Fibroblast of gingiva (primary cell): ENCODE measurements around the gene SAMD15.
"Not testable (repeated sequence)": the region's sequence is repeated elsewhere in the genome, so short reads cannot be mapped to it uniquely, and the experiment has no call there.

Experiments used
- DNase-seq: peaks from one replicate; pipeline ENCODE4 v3.0.0-alpha.2; 2011; ENCODE audit warnings: low read depth

The SAMD15 gene

DNA sequence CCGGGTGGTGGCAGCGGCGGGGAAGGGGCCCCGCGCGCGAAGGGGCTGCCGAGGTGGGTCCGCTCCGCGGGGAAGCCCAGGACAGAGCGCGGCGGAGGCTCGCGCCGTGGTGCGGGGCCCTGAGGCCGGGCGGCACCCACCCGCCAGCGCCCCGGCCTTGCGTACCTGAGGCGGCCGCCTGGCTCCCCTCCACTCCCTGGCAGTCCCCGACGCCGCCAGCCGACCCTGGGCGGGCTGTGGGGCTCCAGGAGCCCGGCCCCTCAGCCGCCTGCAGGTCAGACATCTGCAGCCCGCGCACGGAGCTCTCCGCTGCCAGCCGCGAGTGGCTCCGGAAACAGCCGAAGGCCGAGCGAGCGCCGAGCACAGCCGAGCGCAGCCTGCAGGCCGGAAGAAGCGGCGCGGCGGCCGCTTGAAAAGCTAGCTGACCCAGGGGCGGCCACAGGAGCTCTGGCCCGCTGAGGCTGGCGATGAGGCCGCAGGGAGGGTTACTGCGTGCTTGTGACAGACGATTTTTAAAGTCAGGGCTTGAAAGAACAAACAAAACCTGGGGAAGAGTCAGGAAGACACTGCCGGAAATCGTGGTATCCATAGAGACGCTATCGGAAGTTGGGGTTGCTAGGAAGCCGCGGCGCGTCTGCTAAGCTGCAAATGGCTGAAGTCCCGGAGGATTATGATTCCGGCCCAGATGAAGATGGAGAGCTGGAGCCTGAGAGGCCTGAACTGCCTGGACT, at the start of gene SAMD15, which contains the start of gene TMED8:
TSS of gene SAMD15 (plus strand) at position 609 of the 731 bp plus-strand sequence. CDS start at position 649, 40 bp downstream.
TSS of gene TMED8 (minus strand) at position 324 of the 731 bp plus-strand sequence. CDS start at position 283, 41 bp downstream.
- DNase-seq = peak; percentile 82

DNA sequence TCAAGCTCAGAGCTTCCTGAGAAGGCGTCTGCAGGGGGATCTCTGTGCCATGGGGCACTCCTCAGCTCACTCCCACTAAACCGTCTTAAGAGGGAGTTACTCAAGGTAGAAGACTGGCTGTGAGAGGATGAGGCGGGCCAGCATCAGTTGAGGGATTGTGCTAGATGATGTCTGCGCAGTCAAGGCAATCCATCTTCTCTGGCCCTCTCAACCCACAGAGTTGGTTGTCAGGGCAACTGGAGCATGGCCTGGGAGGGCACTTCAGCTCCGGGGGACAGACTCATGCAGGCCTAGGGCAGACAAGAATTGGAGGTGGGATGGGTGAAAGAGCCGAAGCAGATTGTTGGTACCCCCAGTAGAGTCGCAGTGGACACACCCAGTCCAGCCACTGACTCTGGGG, 47.3 kb upstream of the SAMD15 start:
- no peak for DNase-seq

DNA sequence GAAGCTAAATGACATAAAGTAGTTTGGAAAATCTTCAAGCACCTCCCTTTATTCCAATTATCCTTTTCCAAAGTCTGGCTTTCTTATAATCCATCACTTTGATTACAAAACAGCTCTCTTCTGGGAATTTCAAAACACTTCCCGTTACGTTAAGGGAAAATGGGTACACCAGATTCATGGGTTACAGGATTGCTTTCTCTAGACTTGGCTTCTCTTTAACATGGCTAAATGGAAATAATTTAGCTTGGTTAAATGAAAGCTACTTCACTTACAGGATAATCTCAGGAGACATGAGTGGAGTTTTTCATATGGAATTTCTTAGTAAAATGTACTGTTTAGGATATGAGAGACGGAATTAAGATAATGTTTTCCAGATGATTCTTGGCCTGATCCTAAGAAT, 41.6 kb upstream of the SAMD15 start:
- DNase-seq = no peak

DNA sequence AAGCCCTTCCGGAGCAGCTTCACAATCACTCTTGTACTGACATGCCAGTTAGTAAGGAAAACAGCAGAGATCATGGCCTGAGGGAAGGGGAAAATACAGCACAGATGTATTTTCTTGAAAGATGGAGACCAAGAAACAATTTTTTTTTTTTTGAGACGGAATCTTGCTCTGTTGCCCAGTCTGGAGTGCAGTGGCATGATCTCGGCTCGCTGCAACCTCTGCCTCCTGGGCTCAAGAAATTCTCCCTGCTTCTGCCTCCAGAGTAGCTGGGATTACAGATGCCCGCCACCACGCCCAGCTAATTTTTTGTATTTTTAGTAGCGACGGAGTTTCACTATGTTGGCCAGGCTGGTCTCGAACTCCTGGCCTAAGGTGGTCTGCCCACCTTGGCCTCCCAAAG, 39.9 kb upstream of the SAMD15 start:
- DNase-seq = not testable (repeated sequence)

DNA sequence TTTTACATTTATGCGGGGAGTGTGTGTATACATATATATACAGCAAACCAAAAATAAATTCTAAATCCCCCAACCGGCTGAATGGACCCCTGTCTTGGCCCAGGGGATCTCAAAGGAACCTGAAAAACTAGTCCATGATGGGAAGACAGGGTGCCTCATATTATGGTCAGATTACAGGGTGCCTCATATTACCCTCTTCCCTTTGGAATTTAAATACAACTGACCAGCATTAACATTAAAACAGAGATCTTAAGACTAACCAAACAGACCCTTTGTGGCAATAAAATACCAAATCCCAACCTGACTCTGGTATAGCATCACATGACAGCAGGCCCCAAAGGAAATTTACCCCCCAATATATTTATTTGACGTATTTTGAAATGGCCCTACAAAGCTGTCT, 39.3 kb upstream of the SAMD15 start:
- DNase-seq = no peak

DNA sequence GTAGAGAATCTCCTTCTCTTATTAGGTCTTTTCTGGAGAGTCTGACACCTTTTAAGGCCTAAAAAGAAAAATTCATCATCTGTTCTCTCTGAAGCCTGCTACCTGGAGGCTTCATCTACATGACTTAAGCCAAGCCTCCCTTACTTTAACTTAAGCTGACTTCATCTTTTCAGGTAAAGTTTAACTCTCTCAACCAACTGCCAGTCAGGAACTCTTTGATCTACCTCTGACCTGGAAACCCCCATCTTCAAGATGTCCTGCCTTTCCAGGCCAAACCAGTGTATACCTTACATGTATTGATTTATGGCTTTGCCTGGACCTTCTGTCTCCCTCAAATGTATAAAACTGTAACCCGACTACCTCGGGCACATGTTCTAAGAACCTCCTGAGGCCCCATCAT, 38.9 kb upstream of the SAMD15 start:
- DNase-seq = no peak

GRCh38 chr14:77339407-77339806, 37.8 kb upstream of the SAMD15 start:
- DNase-seq = peak; percentile 39

GRCh38 chr14:77340389-77340788, 36.8 kb upstream of the SAMD15 start:
- DNase-seq = no peak

- DNase-seq = no peak
Measured at GRCh38 chr14:77342726-77343397, 34.3 kb upstream of the SAMD15 start.

GRCh38 chr14:77343662-77344061, 33.5 kb upstream of the SAMD15 start:
- no peak for DNase-seq

DNA sequence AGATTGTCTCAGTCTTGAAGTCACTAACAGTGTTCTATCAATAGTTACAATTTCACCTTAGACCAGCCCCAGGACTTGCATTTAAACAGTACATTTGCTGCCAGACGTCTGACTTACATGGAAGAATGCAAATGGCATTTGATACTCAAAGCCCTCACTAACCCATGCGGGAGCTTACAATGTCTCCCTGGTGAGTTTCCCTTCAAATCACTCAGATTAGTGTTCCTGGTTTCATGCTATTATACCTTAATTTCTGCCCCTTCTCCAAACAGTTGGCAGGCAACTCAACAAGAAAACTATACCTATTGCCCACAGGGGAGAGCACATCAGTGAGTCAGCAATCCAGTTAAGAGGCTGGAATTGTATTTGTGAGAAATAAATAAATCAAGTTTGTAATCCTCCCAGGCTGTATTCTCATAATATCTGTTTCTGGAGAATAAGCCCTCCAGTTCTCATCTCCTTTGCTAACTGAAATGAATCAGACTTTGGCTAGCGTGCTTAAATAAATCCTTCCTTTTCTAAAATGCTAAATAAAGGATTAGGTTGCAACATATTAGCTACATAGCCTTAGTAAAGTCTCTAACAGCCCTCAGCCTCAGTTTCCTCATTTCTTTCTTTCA, 32.7 kb upstream of the SAMD15 start:
- DNase-seq = no peak

DNA sequence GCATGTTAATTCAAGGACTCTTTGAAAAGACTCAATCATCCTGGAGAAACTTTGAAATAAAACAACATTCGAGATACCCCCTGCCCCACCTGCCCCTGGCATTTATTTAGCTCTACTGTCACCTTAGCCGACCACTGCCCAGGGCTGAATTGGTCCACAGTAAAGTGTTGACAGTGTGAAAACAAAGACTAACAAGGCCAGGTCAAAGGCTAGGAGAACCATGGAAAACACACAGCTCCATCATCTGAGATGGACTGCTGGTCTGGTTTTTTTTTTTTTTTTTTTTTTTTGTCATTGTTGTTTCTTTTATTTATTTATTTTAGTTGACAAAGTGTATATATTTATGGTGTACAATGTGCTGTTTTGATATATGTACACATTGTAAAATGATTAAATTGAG, 30.7 kb upstream of the SAMD15 start:
- no peak for DNase-seq

DNA sequence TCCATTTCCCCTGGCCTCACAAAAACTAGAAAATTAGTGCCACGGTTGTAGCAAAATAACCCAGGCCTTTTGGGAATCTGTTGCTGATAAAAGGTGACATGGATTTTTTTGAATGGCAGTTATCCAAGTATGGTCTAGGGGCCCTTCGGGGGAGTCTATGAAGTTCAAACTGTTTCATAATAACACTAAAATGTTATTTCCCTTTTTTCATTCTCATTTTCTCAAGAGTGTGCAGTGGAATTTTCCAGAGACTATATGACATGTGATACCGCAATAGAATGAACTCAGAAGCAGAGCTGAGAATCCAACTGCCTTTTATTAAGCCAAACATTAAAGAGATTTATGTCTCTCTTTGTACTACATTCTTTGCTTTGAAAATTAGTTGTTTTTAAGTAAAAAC, 29.4 kb upstream of the SAMD15 start:
- no peak for DNase-seq

GRCh38 chr14:77353469-77354141, 23.6 kb upstream of the SAMD15 start:
- DNase-seq = no peak

- DNase-seq = no peak
Measured at GRCh38 chr14:77355811-77356210, 21.4 kb upstream of the SAMD15 start.

- no peak for DNase-seq
Measured at GRCh38 chr14:77356899-77357298, 20.3 kb upstream of the SAMD15 start.

- DNase-seq = no peak
Measured at GRCh38 chr14:77359626-77360025, 17.6 kb upstream of the SAMD15 start.

DNA sequence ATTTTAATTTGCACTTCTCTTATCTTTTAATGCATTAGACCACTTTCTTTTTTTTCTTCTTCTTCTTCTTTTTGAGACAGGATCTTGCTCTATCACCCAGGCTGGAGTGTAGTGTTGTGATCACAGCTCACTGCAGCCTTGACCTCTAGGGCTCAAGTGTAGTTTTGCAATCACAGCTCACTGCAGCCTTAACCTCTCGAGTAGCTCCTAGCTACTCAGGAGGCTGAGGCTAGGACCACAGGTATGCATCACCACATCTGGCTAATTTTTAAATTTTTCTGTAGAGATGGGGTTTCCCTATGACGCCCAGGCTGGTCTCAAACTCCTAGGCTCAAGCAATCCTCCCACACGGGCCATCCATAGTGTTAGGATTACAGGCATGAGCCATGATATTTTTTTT, 13.0 kb upstream of the SAMD15 start:
- no peak for DNase-seq

DNA sequence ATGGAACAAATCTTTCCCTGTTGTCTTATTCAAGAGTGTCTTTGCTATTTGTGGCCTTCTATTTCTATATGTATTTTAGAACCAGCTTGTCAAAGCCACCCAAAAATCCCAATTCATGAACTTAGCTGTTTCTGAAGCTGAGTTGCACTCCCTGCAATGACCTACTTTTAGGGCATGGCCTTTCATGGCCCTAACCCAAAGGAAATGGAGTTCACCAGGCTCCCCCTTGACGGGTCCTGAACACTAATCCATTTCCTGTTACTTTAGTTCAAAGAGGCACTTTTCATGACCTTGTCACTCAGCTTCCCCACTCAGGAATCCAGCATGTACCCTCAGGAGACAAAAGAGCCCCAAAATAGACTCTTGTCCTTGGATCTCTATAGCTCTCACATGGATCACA, 7.9 kb upstream of the SAMD15 start:
- DNase-seq = no peak

DNA sequence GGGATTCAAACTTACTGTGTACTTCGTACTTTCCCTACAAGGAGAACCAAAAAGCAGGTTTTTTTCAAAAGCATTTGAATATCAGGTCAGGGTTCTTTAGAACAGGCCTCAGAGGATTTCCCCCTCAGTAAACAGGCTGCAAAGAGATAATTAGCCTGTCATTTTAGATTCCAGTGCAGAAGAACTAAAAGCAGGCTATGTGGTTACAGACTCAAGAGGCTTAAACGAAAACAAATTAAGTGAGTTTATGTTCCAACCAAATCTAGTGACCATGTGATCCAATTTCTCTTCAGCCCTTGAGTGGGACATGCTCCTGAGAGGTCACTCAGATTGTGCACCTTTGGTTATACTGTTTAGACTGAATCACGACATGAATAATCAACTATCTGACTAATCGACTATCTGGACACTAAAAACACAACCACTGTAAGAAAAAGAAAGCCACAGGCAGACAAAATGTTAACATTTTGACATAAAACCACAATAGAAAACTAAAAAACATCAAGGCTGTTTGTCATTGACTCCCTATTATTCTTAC, 4.8 kb upstream of the SAMD15 start:
- DNase-seq = no peak

GRCh38 chr14:77375164-77375950, 1.8 kb upstream of the SAMD15 start:
- no peak for DNase-seq
